GM12874 (cell line): ENCODE measurements around the gene WDR46.

Experiments
- CTCF ChIP-seq: IDR thresholded peaks from 2 replicates; pipeline ENCODE4 v1.5.1; 2011; ENCODE audit warnings: low read depth, mild to moderate bottlenecking, control low read depth, low read length, moderate library complexity; ENCODE audit not compliant: insufficient read depth

WDR46 gene

GRCh38 chr6:33251395-33252012 is 37.5 kb downstream of the WDR46 start:
- no peak for TF ChIP-seq CTCF

- no peak for TF ChIP-seq CTCF
Observed at GRCh38 chr6:33250731-33251130, 38.3 kb downstream of the WDR46 start.

- TF ChIP-seq CTCF = no peak
Observed at GRCh38 chr6:33249732-33250630, 39.1 kb downstream of the WDR46 start.

- TF ChIP-seq CTCF = no peak
Observed at GRCh38 chr6:33248932-33249731, 39.9 kb downstream of the WDR46 start.

- TF ChIP-seq CTCF = no peak
Observed at GRCh38 chr6:33248643-33248931, 40.5 kb downstream of the WDR46 start.

GRCh38 chr6:33247977-33248642 is 40.9 kb downstream of the WDR46 start:
- peak; percentile 93 for TF ChIP-seq CTCF

GRCh38 chr6:33243476-33243875 is 45.6 kb downstream of the WDR46 start:
- no peak for TF ChIP-seq CTCF
